ENCODE data around the gene PHC2. TPM values are rescaled to one million over a fixed set of nuclear protein-coding genes. Genes with fewer than 3 reads are reported as not detected.

The PHC2 gene
- total and polyA plus RNA-seq, 2 of the 13 experiments (the other 11 are each of a cell fraction or from before 2014, with no cell fraction given): 52.5 to 84.9 TPM

GRCh38 chr1:33462405-33463164 is 31.7 kb upstream of the PHC2 start:
- Histone ChIP-seq H4K20me1 (ENCODE audit: insufficient read depth, low read length) (no peaks in the 10 kb centered on the region), H3K9me3 (ENCODE audit: low read length) (no peaks in the 10 kb centered on the region), H3K4me3 (replicated peaks in 1 of 3; ENCODE audit: insufficient read depth in 1 of 3, low read depth in 2 of 3, low read length in 3 of 3) (no peak overlapping the region), H3K36me3 (replicated peaks in 1 of 2; ENCODE audit: control insufficient read depth in 1 of 2, insufficient read depth in 2 of 2, low read length in 2 of 2) (no peaks in the 10 kb centered on the region), H3K27me3 (ENCODE audit: control insufficient read depth in 1 of 2, insufficient read depth in 2 of 2, low read length in 2 of 2) (peaks cover 3 to 25% of the 10 kb centered on the region in 2 experiments; a peak in 2 of 5 replicates), H3K4me1 (ENCODE audit: insufficient read depth, low read length) (no peaks in the 10 kb centered on the region), H3K9ac (ENCODE audit: insufficient read depth, low read depth, low read length) (no peak overlapping the region), H2AFZ (ENCODE audit: low read length) (no peak overlapping the region), H3K79me2 (ENCODE audit: insufficient read depth, low read length) (no peaks in the 10 kb centered on the region), H3K27ac (ENCODE audit: extremely low read length, insufficient read depth, low read length) (no peak overlapping the region), H3K4me2 (ENCODE audit: low read depth, low read length) (no peak overlapping the region)
- intact Hi-C loops (cut with micrococcal nuclease; ENCODE audit: unreplicated experiment): no loop called here
- in situ Hi-C loops (cut with HindIII; ENCODE audit: extremely low pct_ligation_motif_present, low pct_unique_long_range_greater_than_20kb): loop anchor here (10.0 kb wide), 1 partner anchor 88 kb away; no protein-coding TSS in a partner anchor
- FAIRE-seq: no peak
- ChIA-PET POLR2A (no interaction called here), CTCF (ENCODE audit: low intra/inter-chr PET ratio, low total read pairs) (no interaction called here)
- ATAC-seq: no peak
- no peak for DNase-seq (ENCODE audit: low spot score)
- WGBS (ENCODE audit: low lambda C conversion rate): 52% methylated on average over 8 of the region's 8 CpGs
- BruUV-seq (replicated peaks): no TSS peak
- TF ChIP-seq TEAD3 (CRISPR knock-in tag; optimal IDR thresholded peaks at IDR 0.05; ENCODE audit: borderline replicate concordance): no peak
- TF ChIP-seq, protein P1, sequence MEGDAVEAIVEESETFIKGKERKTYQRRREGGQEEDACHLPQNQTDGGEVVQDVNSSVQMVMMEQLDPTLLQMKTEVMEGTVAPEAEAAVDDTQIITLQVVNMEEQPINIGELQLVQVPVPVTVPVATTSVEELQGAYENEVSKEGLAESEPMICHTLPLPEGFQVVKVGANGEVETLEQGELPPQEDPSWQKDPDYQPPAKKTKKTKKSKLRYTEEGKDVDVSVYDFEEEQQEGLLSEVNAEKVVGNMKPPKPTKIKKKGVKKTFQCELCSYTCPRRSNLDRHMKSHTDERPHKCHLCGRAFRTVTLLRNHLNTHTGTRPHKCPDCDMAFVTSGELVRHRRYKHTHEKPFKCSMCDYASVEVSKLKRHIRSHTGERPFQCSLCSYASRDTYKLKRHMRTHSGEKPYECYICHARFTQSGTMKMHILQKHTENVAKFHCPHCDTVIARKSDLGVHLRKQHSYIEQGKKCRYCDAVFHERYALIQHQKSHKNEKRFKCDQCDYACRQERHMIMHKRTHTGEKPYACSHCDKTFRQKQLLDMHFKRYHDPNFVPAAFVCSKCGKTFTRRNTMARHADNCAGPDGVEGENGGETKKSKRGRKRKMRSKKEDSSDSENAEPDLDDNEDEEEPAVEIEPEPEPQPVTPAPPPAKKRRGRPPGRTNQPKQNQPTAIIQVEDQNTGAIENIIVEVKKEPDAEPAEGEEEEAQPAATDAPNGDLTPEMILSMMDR (CRISPR knock-in tag; IDR thresholded peaks at IDR 0.05): no peak
- no peak for TF ChIP-seq ZNF646 (CRISPR knock-in tag; IDR thresholded peaks at IDR 0.05)
- no peak for TF ChIP-seq HMG20B (CRISPR knock-in tag; conservative IDR thresholded peaks at IDR 0.05)

Measured in HepG2 (cell line).